ENCODE data around the gene ALK.

The ALK gene

DNA sequence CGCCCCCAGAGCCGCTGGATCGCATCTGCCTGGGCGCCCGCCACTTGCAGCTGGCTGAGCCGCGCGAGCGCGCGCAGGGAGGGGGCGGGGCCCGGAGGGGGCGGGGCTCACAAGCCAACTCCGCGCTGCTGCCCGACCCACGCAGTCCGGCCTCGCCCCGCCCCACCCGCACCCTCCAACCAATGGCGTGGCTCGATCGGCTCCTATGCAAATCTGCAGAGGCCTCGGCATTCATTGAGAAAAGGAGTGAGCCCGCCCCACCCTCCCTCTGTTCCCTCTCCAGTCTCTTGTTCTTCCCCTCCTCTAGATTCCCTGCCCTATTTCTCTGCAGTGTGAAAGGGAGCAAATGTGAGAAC is at the start of gene ALK:
ALK (minus strand) TSS at position 27 of the 356 bp plus-strand sequence. CDS start 927 bp downstream, outside the sequence.
- Histone ChIP-seq H3K9ac (ENCODE audit: low read length) (no peak within 1 kb of the TSS), H3K36me3 (ENCODE audit: control insufficient read depth, insufficient read depth, low read length) (no peaks in the 10 kb centered on the region), H3K27ac (ENCODE audit: low read depth, low read length) (peak within 1 kb of the TSS; percentile 32), H3K27me3 (ENCODE audit: control insufficient read depth, insufficient read depth, low read length) (peaks cover 20% of the 10 kb centered on the region), H3K4me3 (ENCODE audit: low read length) (peak within 1 kb of the TSS; percentile 55), H3K4me1 (ENCODE audit: control insufficient read depth, insufficient read depth, low read length) (peaks cover 7% of the 10 kb centered on the region)

DNA sequence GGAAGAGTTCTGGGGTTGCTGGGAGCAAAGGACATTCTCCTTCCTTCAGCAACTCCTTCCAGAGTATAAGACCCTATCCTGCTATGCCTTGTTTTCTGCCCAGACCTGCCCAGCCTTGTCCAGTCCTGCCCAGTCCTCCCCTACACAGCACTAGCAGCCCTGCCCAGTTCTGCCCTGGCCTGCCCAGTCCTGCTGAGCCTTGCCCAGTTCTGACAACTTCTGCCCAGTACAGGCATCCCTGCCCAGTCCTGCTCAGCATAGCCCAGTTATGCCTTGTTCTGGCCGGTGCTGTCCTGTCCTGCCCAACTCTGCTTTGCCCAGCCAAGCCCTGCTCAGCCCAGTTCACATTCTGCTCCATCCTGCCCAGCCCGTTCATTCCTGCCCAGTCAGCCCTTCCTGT is 44.9 kb upstream of the ALK start:
- no peak overlapping the region for H3K27ac ChIP-seq (ENCODE audit: low read depth, low read length)
- no peak overlapping the region for H3K9ac ChIP-seq (ENCODE audit: low read length)
- no peaks in the 10 kb centered on the region for H3K36me3 ChIP-seq (ENCODE audit: control insufficient read depth, insufficient read depth, low read length)
- no peaks in the 10 kb centered on the region for H3K4me1 ChIP-seq (ENCODE audit: control insufficient read depth, insufficient read depth, low read length)
- no peak overlapping the region for H3K4me3 ChIP-seq (ENCODE audit: low read length)
- H3K27me3 ChIP-seq (ENCODE audit: control insufficient read depth, insufficient read depth, low read length) = peaks cover 3% of the 10 kb centered on the region

DNA sequence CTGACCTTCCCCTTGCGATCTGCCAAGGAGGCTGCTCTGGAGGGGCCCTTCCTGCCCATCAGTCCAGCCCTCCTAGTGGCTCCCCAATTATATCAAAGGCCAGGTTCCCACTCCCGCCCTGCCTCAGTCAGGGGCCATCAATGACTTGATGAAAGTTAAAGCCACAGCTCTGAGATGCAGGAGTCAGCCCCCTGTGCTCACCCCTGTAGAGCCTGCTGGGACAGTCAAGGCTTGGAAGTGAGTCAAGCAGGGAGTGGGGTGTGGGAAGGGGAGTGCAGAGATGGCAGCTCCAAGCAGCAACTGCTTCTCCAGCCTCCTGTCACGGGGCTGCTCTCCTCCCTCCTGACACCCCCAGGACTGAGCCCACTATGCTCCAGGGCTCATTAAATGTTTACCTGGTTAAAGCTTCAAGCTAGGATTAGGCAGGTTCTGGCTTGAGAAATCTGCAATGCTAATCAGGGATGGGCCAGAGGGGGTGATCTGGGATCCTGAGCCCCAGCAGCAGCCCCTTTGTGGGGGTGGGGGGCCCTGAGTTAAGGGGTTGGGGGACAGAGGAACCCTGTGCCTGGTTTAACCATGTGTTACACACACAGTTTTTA is 42.7 kb upstream of the ALK start:
- Histone ChIP-seq H3K4me3 (ENCODE audit: low read length) (no peak overlapping the region), H3K27me3 (ENCODE audit: control insufficient read depth, insufficient read depth, low read length) (peaks cover 3% of the 10 kb centered on the region), H3K4me1 (ENCODE audit: control insufficient read depth, insufficient read depth, low read length) (no peaks in the 10 kb centered on the region), H3K27ac (ENCODE audit: low read depth, low read length) (no peak overlapping the region), H3K9ac (ENCODE audit: low read length) (no peak overlapping the region), H3K36me3 (ENCODE audit: control insufficient read depth, insufficient read depth, low read length) (no peaks in the 10 kb centered on the region)

DNA sequence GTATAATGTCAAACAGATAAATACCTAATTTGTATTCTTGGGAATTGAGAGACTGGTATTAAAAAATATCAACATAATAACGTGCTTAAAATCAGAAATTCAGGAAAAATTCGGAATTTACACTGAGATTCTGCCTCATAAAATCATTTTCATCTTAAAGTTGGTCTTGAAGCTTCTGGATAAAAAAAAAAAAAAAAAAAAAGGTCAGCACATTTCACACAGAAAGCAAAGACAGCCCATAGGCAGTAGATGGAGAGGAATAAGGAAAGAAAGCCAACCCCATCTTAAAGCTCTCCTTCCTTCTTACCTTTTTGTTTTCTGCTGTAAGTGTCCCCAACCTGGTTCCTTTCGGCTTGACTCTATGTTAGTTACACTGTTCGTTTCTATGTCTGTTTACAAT is 41.5 kb upstream of the ALK start:
- Histone ChIP-seq H3K27me3 (ENCODE audit: control insufficient read depth, insufficient read depth, low read length) (peaks cover 3% of the 10 kb centered on the region), H3K27ac (ENCODE audit: low read depth, low read length) (no peak overlapping the region), H3K36me3 (ENCODE audit: control insufficient read depth, insufficient read depth, low read length) (no peaks in the 10 kb centered on the region), H3K4me3 (ENCODE audit: low read length) (no peak overlapping the region), H3K4me1 (ENCODE audit: control insufficient read depth, insufficient read depth, low read length) (no peaks in the 10 kb centered on the region), H3K9ac (ENCODE audit: low read length) (no peak overlapping the region)

DNA sequence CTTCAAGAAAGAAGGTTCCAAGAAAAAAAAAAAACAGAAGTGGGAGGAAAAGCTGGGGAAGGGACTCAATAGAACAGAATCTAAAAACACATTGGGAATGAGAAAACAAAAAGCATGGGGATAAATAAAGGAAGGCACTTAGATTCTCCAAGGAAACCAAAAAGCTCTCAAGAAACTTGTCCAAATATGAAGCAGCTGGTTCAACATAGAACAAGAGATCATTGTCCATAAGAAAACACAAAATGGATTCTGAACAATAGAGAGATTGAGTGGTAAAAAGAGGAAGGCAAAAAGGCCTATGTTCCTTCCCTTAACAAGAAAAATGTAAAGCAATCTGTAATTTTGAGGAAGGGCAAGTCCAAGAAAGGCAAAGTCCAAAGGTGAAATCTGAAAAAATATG is 32.9 kb upstream of the ALK start:
- Histone ChIP-seq H3K36me3 (ENCODE audit: control insufficient read depth, insufficient read depth, low read length) (no peaks in the 10 kb centered on the region), H3K27ac (ENCODE audit: low read depth, low read length) (no peak overlapping the region), H3K4me3 (ENCODE audit: low read length) (no peak overlapping the region), H3K9ac (ENCODE audit: low read length) (no peak overlapping the region), H3K4me1 (ENCODE audit: control insufficient read depth, insufficient read depth, low read length) (no peaks in the 10 kb centered on the region), H3K27me3 (ENCODE audit: control insufficient read depth, insufficient read depth, low read length) (no peaks in the 10 kb centered on the region)

DNA sequence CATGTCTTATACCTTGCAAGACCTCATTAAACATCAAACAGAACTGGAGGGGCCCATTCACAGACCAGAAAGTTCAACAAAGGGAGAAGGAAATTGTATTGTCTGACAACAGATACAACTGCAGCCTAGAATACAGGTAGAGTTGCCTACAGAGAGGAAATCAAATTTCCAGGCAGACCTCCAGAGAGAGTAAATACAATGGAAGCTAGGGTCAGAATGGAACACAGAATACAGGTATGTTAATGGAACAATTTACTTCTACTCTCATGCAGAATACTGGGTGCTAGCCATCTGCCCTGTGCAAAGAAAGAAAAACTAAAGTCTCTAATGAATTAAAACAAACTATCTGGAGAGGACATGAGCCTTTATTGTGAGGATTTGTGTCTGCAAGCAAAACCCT is 31.6 kb upstream of the ALK start:
- Histone ChIP-seq H3K4me1 (ENCODE audit: control insufficient read depth, insufficient read depth, low read length) (no peaks in the 10 kb centered on the region), H3K9ac (ENCODE audit: low read length) (no peak overlapping the region), H3K36me3 (ENCODE audit: control insufficient read depth, insufficient read depth, low read length) (no peaks in the 10 kb centered on the region), H3K27me3 (ENCODE audit: control insufficient read depth, insufficient read depth, low read length) (no peaks in the 10 kb centered on the region), H3K27ac (ENCODE audit: low read depth, low read length) (no peak overlapping the region), H3K4me3 (ENCODE audit: low read length) (no peak overlapping the region)

DNA sequence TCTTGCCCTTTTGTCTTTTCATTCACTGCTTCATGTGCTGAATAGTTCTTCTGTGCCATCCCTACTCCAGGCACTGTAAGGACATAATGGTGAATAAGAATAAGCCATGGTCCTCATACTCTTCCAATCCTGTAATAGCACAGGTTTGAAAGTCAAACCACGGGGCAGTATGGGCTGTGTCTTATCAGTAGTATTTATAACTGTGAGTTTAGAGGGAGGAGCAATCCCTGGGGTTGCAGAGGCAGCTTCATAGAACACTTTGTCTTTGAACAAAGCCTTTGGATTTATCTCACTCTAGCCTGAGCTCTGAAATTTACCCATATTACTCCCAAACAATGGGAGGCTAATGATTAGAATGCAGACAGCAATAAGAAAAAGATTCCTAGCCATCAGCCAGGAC is 30.2 kb upstream of the ALK start:
- Histone ChIP-seq H3K36me3 (ENCODE audit: control insufficient read depth, insufficient read depth, low read length) (no peaks in the 10 kb centered on the region), H3K4me1 (ENCODE audit: control insufficient read depth, insufficient read depth, low read length) (no peaks in the 10 kb centered on the region), H3K27me3 (ENCODE audit: control insufficient read depth, insufficient read depth, low read length) (no peaks in the 10 kb centered on the region), H3K27ac (ENCODE audit: low read depth, low read length) (no peak overlapping the region), H3K4me3 (ENCODE audit: low read length) (no peak overlapping the region), H3K9ac (ENCODE audit: low read length) (no peak overlapping the region)

DNA sequence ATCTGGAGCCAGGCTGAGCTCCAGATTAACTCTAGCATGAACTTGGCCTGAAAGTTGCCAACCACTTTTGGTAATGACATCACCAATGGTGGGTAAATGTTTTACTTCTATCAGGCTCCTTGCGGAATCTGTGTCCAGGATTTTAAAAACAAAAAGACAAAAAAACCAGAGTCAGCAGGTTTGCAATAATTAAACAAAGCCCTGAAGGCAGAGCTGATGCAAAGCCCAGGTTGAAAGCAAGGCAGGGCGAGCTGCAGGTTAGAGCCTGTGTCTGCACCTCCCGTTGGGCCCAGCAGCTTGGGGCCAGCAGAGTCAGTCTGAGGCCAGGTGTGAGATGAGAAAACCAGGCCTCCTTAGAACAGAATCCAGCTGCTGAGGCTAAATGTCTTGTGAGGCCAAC is 29.1 kb upstream of the ALK start:
- H3K27me3 ChIP-seq (ENCODE audit: control insufficient read depth, insufficient read depth, low read length) = no peaks in the 10 kb centered on the region
- no peak overlapping the region for H3K4me3 ChIP-seq (ENCODE audit: low read length)
- H3K9ac ChIP-seq (ENCODE audit: low read length) = no peak overlapping the region
- no peaks in the 10 kb centered on the region for H3K4me1 ChIP-seq (ENCODE audit: control insufficient read depth, insufficient read depth, low read length)
- no peaks in the 10 kb centered on the region for H3K36me3 ChIP-seq (ENCODE audit: control insufficient read depth, insufficient read depth, low read length)
- no peak overlapping the region for H3K27ac ChIP-seq (ENCODE audit: low read depth, low read length)

DNA sequence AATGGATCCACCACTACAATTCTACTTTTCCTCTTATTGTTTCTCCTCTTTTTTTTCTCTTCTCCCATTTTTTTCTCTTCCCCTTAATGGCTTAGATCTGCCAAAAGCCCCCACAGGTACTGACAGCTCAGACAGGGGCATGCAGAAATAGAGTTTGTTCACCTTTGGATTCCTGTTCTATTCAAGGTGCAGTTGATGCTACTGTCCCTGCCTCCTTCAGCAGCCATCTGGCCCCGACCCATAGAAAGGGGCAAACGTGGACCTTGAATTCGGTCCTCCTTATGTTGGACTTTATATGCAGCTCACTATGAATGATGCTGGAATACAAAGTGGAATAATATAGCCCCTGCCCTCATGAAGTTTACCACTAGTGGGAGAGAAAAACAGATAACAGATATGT is 27.7 kb upstream of the ALK start:
- Histone ChIP-seq H3K9ac (ENCODE audit: low read length) (no peak overlapping the region), H3K27me3 (ENCODE audit: control insufficient read depth, insufficient read depth, low read length) (no peaks in the 10 kb centered on the region), H3K36me3 (ENCODE audit: control insufficient read depth, insufficient read depth, low read length) (no peaks in the 10 kb centered on the region), H3K27ac (ENCODE audit: low read depth, low read length) (no peak overlapping the region), H3K4me1 (ENCODE audit: control insufficient read depth, insufficient read depth, low read length) (no peaks in the 10 kb centered on the region), H3K4me3 (ENCODE audit: low read length) (no peak overlapping the region)

DNA sequence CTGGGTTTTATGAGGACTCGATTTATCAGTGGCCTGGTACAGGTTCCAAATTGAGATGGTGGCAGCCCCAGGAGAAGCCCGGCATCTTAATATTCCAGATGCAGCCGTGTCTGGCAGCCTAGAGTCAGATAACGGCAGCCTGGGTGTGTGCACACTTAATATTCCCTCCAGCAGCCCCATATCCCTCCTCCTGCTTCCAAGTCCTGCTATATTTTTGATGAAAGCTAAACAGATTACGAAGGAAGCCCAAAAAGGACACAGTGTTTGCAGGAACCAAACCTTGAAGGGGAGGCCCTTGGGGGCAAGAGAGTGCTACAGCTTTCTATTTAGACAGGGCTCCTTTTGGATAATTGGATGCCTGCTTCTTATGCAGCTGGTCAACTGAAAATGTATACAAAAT is 25.1 kb upstream of the ALK start:
- H3K27ac ChIP-seq (ENCODE audit: low read depth, low read length) = no peak overlapping the region
- no peaks in the 10 kb centered on the region for H3K27me3 ChIP-seq (ENCODE audit: control insufficient read depth, insufficient read depth, low read length)
- no peaks in the 10 kb centered on the region for H3K4me1 ChIP-seq (ENCODE audit: control insufficient read depth, insufficient read depth, low read length)
- no peak overlapping the region for H3K9ac ChIP-seq (ENCODE audit: low read length)
- H3K36me3 ChIP-seq (ENCODE audit: control insufficient read depth, insufficient read depth, low read length) = no peaks in the 10 kb centered on the region
- no peak overlapping the region for H3K4me3 ChIP-seq (ENCODE audit: low read length)

DNA sequence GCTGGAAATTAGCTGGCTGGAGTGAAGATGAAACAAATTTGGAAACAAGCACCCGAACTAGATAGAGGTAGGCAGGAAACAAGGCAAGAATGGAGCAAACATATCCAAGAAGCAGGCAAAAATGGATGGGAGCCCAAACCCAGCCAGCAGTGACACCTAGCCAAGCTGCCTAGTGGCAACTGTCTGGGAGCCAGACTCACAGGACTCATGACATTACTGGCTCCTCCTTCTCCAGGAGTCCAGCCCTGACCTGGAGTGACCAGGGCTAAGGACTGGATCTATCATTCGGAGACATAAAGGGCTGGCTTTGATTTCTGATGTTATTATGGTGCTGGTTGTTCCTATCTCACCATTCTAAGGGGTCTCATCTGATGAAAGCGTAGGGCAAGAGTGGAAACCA is 21.3 kb upstream of the ALK start:
- H3K9ac ChIP-seq (ENCODE audit: low read length) = no peak overlapping the region
- H3K36me3 ChIP-seq (ENCODE audit: control insufficient read depth, insufficient read depth, low read length) = no peaks in the 10 kb centered on the region
- no peak overlapping the region for H3K4me3 ChIP-seq (ENCODE audit: low read length)
- no peaks in the 10 kb centered on the region for H3K27me3 ChIP-seq (ENCODE audit: control insufficient read depth, insufficient read depth, low read length)
- no peaks in the 10 kb centered on the region for H3K4me1 ChIP-seq (ENCODE audit: control insufficient read depth, insufficient read depth, low read length)
- no peak overlapping the region for H3K27ac ChIP-seq (ENCODE audit: low read depth, low read length)

DNA sequence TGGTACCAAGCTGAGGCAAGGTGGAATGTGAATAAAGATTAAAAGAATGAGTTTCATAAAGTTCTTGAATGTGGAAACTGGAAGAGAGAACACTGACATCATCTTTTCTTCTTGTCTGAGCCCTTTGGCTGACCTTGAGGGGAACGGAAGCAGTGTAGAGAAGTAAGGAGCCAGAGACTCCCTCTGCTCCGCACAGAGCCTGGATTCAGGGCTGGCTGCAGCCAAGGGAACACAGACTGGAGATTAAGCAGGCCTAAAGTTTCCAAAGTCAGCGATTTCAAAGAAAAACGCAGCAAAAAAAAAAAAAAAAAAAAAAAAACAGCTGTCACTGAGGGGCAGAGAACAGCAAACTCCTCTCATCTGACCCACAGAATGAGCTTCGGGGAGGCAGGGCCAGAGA is 19.3 kb upstream of the ALK start:
- no peaks in the 10 kb centered on the region for H3K4me1 ChIP-seq (ENCODE audit: control insufficient read depth, insufficient read depth, low read length)
- H3K9ac ChIP-seq (ENCODE audit: low read length) = no peak overlapping the region
- no peak overlapping the region for H3K27ac ChIP-seq (ENCODE audit: low read depth, low read length)
- H3K36me3 ChIP-seq (ENCODE audit: control insufficient read depth, insufficient read depth, low read length) = no peaks in the 10 kb centered on the region
- H3K4me3 ChIP-seq (ENCODE audit: low read length) = no peak overlapping the region
- H3K27me3 ChIP-seq (ENCODE audit: control insufficient read depth, insufficient read depth, low read length) = no peaks in the 10 kb centered on the region

DNA sequence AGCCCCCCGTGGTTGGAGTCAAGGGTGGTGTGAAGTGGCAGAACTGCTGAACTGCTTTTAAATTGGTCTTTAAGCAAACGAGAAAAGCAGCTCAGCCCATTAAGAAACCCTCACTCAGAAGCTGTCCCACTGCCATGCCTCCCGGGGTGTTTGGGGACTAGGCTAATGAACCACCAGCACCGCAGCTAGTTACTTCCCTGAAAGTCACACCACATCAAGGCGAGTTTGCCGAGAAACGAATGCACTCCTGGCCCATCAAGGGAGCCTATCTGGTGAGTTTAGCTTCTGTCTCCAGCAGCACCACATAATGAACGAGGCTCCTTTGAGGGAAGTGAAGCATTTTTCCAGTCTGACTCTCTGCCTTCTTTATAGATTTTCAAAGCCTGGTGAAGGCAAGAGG is 14.6 kb upstream of the ALK start:
- Histone ChIP-seq H3K9ac (ENCODE audit: low read length) (no peak overlapping the region), H3K36me3 (ENCODE audit: control insufficient read depth, insufficient read depth, low read length) (no peaks in the 10 kb centered on the region)

More for the DNA sequence above, 14.6 kb upstream of the ALK start:
- Histone ChIP-seq H3K27ac (ENCODE audit: low read depth, low read length) (no peak overlapping the region), H3K4me1 (ENCODE audit: control insufficient read depth, insufficient read depth, low read length) (no peaks in the 10 kb centered on the region), H3K4me3 (ENCODE audit: low read length) (no peak overlapping the region), H3K27me3 (ENCODE audit: control insufficient read depth, insufficient read depth, low read length) (no peaks in the 10 kb centered on the region)
